Right ventricle myocardium inferior (tissue), 1 donor: ENCODE measurements around the gene FOXF1. TPM values are rescaled to one million over a fixed set of nuclear protein-coding genes. Genes with fewer than 3 reads are reported as not detected.
A peak's percentile ranks its signal among the peaks of the same experiment; 100 is the strongest.

ENCODE experiments used
- ATAC-seq: fragments of 200-7000 bp; cut with Tn5 transposase; one replicate; pipeline ENCODE4 v1.9.1; 2020; ENCODE audit warnings: mild to moderate bottlenecking, moderate library complexity
- DNase-seq: peaks from one replicate; pipeline ENCODE4 v3.0.0; 2021; ENCODE audit errors: missing footprints
- intact Hi-C: fragments of 100-400 bp; cut with DNase I; formaldehyde crosslinking; loops from one replicate; pipeline ENCODE4 v1.11.0; 2022
- long read RNA-seq: library from polyadenylated mRNA; unstranded; transcript quantifications from one replicate; pipeline ENCODE4 v2.0.0, GENCODE V29; 2021
- total RNA-seq: library from RNA; stranded (reverse); fragmentation: NEBNext Ultra II Directional; extraction: Animal tissue kit (Norgen Biotek cat#: 25700); gene quantifications from one replicate; pipeline ENCODE4 v1.2.1, GENCODE V29; 2021
- donor health status: DM: no; HTN: yes; CAD: no; lungs with severe emphysema.

FOXF1 gene
- total RNA-seq: 0.05 TPM
- long read RNA-seq, partial matches to known transcripts: 0 of 1 reads
- long read RNA-seq, other reads (novel, unspliced or antisense): 0 of 1 reads

DNA sequence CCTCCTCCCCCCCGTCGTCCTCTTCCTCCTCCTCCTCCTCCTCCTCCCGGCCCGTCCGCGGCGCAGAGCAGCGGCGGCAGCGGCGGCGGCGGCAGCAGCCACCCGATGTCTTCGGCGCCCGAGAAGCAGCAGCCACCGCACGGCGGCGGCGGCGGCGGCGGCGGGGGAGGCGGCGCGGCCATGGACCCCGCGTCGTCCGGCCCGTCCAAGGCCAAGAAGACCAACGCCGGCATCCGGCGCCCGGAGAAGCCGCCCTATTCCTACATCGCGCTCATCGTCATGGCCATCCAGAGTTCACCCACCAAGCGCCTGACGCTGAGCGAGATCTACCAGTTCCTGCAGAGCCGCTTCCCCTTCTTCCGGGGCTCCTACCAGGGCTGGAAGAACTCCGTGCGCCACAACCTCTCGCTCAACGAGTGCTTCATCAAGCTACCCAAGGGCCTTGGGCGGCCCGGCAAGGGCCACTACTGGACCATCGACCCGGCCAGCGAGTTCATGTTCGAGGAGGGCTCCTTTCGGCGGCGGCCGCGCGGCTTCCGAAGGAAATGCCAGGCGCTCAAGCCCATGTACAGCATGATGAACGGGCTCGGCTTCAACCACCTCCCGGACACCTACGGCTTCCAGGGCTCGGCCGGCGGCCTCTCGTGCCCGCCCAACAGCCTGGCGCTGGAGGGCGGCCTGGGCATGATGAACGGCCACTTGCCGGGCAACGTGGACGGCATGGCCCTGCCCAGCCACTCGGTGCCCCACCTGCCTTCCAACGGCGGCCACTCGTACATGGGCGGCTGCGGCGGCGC lies at the start of gene FOXF1:
TSS of gene FOXF1 (plus strand) at position 63 of the 797 bp plus-strand sequence. CDS start at position 106, 43 bp downstream.
- peak; percentile 54 for DNase-seq
- peak; percentile 4 for ATAC-seq
- intact Hi-C loops: no loop called here

DNA sequence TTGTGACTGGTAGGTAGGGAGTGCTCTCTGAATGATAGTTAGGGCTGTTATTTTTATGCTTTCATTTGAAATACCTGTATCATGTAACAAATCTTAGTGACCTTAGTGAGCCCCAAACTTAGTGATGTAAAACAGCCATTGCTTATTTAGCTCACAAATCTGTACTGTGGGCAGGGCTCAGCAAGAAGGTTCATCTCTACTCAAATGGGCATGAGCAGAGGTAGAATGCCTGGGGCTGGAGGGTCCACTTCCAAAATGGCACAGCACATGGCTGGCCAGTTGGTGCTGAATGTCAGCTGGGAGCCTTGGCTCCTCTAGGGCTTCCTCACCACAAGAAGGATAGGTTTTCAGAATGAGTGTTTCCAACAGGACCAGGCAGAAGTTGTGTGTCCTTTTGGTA lies 49.3 kb upstream of the FOXF1 start:
- ATAC-seq (no peak), DNase-seq (no peak)
- intact Hi-C loops: no loop called here

DNA sequence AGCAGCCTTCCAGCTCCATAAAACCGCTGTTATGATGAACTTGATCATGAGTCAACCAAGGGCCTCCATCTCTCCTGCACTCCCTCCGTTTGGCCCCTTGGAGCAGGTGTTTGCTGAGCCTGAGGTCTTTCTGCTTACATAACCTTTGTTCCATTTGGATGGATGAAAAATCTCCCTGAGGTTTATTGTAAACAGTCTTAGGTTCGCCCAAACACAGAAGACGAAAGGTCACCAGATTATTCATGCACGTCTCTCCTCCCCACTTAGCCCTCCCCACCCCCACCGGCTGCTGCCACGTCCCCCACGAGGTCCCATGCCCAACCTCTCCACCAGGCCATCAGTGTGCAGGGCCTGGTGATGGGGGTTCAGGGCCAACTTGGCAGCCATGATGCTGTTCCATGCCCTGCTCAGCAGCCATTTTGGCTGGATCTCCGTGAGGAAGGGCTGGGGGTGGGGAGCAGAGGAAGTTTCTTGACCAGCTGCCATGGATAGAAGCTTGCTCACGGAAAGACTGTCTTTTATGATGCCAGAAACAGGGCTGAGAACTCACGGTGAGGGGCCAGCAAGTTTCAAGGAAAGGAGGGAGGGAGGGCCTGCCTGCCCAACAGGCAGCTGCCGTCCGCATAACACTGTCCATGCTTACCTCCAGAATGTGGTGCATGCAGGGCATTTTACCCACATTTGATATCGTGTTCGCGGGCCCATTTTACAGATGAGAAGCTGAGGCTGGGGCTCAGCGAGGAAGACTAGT lies 47.8 kb upstream of the FOXF1 start:
- intact Hi-C loops: no loop called here
- ATAC-seq: no peak

DNA sequence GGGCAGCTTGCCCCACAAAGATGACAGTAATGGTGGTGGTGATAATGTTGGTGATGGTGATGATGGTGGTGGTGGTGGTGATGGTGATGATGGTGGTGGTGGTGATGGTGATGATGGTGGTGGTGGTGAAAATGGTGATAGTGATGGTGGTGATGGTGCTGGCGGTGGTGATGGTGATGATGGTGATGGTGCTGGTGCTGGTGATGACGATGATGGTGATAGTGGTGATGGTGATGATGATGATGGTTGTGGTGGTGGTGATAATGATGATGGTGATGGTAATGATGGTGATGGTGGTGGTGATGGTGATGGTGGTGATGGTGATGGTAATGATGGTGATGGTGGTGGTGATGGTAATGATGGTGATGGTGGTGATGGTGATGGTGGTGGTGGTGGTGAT lies 46.3 kb upstream of the FOXF1 start:
- intact Hi-C loops: no loop called here
- DNase-seq: no peak
- ATAC-seq: no peak

More for the DNA sequence above, 47.8 kb upstream of the FOXF1 start:
- no peak for DNase-seq

DNA sequence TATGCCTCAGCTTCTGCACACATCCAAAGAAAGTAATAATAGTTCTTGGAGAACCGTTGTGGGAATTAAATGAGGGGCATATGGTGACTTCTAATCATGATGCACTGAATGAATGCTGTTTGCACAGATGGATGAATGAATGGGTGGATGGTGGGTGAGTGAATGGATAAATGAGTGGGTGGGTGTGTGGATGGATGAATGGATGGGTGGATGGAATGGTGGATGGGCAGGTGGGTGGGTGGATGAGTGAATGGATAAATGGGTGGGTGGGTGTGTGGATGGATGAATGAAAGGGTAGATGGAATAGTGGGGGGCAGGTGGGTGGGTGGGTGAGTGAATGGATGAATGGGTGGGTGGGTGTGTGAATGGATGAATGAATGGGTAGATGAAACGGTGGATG lies 44.9 kb upstream of the FOXF1 start:
- no peak for DNase-seq
- no peak for ATAC-seq
- intact Hi-C loops: no loop called here

DNA sequence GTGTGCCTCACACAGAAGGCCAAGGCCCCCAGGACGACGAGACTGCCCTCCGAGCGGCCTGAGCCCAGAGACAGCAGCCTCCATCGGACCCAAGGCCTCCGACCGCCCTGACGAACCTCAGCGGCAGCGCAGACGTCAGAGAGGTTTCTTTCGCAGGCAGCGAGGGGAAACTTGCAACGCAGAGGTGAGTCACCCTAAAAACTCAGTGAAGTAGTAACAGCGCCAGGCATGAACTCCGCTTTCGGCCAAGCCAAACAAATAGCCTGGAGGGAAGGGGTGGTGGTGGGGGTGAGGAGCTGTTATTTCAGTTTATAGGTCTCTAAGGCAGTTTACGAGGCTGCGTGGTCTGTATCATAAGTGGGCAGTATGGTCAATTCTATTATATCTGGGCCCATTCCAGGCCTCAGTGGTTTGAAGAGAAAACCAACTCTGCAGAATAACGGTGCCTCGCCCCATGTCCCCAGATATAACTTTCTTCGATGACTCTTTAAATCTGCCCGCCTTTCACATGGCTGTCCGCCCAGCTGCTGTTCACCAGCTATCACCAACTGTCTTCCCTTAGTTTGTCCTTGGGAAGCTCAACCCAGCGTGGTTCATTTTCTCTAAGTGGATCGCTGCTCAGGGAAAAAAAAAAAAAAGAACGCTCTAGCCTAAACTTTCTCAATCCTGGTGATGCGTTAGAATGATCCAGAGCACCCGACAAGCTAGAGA lies 43.5 kb upstream of the FOXF1 start:
- intact Hi-C loops: no loop called here
- no peak for DNase-seq
- ATAC-seq: no peak

DNA sequence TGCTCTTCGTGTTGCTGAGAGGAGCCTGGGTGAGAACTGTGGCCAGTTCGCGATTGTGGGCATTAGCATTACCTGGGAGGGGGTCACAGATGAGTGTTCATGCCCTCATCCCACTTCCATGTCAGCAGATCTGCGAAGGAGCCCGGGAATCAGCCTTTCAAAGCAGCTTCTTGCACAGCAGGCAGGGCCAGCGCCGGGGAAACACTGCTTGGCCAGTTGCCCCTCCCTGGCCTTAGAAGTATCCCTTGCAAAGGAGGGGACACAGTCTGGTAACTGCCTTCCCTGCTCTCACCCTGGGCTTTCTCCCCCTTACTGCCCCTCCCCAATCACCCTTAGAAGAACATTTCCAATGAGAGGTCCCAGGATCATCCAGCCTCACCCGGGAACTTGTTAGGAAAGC lies 42.8 kb upstream of the FOXF1 start:
- ATAC-seq: no peak

DNA sequence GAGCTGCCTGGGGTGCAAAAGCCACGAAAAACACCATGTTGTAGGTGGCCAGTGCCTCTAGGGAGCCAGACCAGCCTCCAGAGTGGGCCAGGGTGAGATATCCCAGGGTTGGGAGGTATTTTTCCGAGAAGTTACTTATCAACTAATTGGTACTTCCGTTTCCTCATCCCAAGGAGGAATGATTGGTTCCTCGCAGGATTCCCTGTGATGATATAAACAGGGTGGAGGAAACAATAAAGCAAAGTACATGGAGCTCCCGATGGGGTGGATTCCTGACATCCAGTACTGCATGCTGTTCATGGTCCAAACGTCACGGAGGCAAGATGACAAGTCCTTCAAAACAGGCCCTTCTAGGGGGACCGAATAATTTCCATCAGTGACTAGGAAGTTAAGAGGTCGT lies 39.4 kb upstream of the FOXF1 start:
- ATAC-seq: no peak
- intact Hi-C loops: no loop called here
- no peak for DNase-seq

More for the DNA sequence above, 42.8 kb upstream of the FOXF1 start:
- intact Hi-C loops: no loop called here
- DNase-seq: no peak

DNA sequence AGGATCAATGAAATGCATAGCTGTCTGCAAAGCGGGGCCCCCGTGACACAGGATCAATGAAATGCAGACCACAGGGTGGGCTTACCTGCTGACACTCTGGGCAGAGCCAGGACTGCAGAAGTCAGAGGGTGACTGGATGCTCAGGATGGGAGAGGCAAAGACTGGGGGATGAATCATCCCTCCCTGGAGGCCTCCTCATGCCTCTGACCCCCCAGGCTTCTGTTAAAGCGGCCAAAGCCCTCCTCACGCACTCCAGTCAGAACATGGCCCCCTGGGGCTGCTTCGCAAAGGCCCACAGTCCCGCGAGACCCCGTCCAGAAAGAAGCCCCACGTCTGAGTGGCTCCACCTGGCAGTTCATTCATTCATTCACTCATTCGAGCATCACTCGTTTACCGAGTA lies 38.4 kb upstream of the FOXF1 start:
- ATAC-seq: no peak
- no peak for DNase-seq
- intact Hi-C loops: no loop called here

DNA sequence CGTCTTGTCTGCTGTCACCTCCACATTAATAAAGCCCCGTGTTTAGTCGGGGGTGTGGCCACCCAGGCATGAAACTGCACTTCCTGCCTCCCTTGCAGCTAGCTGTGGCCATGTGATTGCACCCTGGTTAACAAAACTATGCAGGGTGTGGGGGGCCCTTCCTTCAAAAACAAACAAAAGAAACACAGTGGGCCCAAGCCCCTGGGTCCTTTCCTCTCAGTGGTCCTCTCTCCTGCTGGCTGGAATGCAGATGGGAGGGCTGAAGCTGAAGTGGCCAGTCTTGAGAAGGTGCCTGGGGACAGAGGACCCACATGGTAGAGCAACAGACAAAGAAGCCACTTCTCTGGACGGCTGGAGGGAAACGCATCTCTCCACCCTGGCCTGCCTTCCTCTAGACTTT lies 38.0 kb upstream of the FOXF1 start:
- ATAC-seq (no peak), DNase-seq (no peak)
- intact Hi-C loops: no loop called here

DNA sequence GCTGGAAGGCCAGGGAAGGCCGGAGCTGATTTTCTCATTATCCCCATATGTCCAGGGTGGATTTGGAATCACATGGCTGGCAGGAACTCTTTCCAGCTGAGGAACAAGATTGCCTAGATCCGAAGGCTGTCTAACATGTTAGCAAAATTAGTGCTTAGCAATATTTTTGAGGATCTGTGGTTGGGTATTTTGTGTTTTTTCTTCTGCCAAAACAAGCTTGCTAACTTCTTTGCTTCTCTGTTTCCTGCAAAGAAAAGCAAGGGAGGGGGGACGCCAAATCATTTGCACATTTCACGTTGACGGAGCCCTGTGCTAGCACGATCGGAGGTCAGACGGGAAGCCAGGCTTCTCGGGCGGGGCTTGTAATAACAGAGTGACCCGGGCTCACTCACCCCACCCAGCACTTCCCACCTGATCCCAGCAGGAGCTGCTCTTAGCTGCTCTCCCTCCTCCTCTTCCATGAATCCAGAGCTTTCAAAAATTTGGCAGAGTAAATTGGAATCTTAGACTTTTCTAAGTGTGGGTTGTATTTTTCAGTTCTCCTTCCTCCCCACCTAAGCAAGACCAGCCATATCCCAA lies 33.3 kb upstream of the FOXF1 start:
- DNase-seq (no peak), ATAC-seq (no peak)
- intact Hi-C loops: no loop called here

DNA sequence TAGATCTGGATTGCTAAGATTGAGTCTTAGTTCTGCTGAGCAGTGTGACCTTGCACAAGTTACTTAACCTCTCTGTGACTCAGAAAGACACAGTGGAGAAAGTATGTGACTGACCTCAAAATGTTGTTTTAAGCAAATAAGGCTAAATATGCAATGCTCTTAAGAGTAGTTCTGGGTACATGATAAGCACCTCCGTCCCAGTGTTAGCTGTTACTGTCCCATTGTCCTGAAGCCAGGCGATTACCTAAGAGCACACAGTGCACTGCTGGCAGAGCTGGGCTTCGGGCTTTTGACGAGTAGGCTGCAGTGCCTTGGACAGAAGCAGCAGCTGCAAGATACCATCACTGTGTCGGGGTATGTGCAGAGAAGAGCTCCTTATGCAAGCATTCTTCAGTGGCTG lies 32.7 kb upstream of the FOXF1 start:
- no peak for DNase-seq
- ATAC-seq: no peak
- intact Hi-C loops: no loop called here

DNA sequence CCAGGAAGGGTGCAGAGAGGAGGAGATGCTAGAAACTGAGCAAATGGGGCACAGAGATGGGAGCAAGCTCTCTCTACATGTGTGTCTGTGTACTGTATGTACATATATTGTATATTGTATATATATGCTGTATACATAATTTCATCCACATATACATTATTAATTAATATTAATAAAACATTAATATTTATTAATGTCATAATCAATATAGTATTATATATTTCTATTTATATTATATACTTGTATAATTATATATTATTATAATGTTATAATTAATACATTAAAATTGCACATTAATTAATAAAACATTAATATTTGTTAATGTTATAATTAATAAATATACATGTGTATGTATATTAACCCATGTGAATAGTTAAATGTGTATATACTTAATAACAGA lies 31.5 kb upstream of the FOXF1 start:
- intact Hi-C loops: no loop called here
- ATAC-seq (no peak), DNase-seq (no peak)

DNA sequence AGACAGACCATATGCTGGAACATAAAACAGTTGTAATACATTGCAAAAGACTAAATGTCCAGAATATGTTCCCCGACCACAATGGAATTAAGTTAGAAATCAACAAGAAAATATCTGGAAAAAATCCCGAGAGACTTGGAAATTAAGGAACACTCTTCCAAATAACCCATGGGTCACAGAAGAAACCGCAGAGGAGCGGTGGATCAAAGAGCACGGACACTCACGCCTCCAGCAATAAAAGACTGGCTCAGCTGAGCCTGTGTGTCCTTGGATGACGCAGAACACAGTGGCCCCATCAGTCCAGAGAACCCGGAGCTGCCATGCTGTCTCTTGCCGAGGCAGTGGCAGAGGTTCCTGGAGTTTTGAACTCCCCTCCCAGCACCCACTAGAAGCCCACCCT lies 30.9 kb upstream of the FOXF1 start:
- no peak for ATAC-seq
- intact Hi-C loops: no loop called here
- no peak for DNase-seq

DNA sequence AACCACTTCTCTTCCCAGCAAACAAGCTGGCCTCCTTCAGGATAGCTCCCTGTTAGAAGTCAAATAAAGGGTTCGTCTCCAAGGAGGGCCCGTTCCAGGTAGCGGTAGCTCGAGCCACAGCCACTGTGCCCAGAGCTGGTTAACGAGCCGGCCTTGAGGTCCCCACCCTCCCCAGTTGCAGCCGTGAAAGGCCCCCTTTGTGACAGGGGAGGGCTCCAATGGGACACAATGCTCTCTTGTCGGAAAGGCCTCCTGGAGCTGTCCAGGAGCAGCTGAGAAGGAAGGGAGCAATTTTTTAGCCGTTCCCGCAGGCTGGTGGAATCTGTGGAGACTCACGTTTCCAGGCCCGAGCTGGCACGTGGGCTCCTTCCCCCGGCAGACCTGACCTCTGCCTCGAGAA lies 29.9 kb upstream of the FOXF1 start:
- intact Hi-C loops: no loop called here
- DNase-seq (no peak), ATAC-seq (no peak)

DNA sequence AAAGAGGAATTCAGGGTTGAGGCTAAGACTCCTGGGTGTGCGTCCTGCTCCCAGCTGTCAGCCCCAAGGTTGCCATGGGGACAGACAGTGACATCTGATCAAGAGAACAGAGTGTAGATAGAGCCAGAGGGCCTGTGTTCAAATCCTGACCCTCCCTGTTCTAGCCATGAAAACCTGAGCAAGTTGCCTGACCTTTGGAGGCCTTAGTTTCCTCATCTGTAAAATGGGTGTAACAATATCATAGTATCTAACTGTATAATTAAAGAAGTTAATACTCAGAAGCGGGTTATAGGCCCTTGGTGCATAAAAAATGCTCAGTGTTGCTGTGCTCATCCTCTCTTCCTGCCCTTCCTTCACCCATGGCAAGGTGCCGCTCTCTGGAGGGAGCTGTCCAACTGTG lies 28.7 kb upstream of the FOXF1 start:
- intact Hi-C loops: no loop called here
- DNase-seq (no peak), ATAC-seq (no peak)

DNA sequence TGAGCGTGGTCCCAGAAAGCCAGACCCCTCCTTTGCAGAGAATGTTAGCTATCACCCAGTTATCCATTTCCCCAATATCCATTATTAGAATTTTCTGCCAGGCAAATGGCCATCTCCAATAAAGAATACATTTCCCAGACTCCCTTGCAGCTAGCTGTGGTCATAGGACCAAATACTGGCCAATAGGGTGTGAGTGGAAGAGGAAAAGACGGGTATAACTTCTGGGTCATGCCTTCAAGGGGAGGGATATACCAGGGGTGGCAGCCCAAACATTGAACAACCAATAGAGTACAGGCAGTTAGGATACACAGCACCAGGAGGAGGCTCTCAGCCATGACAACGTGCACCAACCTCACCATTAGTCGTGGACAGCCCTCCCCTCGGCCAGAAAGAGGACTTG lies 26.1 kb upstream of the FOXF1 start:
- no peak for ATAC-seq
- intact Hi-C loops: no loop called here

DNA sequence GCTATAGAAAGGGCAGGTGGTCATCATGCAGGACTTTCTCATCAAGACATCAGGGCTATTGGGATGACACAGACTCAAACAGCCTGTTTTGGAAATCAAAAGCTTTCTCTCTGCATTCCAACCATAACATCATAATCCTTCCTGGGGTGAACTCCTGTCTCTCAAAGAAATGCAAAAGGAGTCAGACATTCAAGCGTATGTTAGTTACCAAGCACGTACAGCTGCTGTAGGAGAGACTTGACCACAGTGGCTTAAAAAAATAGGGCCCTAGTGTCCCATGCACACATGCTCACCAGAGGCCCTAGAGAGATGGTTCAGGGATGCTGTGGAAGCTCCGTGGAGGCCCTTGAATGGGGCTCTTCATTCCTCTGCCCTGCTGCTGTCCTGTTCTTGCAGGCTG lies 24.6 kb upstream of the FOXF1 start:
- ATAC-seq (no peak), DNase-seq (no peak)
- intact Hi-C loops: no loop called here

More for the DNA sequence above, 26.1 kb upstream of the FOXF1 start:
- DNase-seq: no peak

DNA sequence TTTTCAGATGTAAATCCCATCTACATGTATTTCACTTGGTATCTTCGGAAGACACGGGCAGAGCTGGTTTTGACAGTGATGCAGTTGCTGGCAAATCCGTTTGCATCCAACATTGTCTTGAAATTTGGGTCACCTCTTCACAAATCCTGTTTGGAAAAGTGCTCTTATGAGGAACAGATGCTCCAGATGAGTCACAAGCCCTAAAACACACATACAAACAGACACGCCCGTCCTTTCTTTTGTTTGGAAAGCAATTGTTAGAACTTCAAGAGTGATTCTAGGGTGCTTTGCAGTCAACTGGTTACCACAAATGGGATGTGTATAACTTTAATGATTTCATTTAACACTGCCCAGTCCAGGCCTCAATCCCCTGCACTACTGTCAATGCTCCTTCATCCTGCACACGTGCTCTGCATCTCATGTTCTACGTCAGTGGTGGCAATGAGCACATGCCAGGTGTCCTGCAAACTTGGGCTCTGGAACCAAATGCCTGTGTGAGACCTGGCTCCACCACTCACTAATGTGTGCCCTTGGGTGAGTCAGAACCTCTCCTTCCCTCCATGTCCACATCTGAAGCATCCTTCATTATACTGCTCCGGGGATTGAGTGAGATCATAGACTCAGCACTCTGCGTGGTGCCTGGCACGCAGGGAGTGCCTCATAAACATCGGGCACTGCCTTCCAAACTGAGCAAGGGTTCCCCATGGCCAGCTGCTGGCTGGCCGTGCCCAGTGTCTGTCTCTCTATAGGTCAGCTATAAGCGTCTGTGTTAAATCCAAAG lies 19.3 kb upstream of the FOXF1 start:
- ATAC-seq: no peak

More for the DNA sequence above, 19.3 kb upstream of the FOXF1 start:
- intact Hi-C loops: no loop called here
- DNase-seq: peak; percentile 54
